HFF-Myc (cell line): Measurements from ENCODE around the gene DKK1.

ENCODE experiments used
- DNase-seq: peaks from one replicate; pipeline ENCODE4 v3.0.0-alpha.2; 2011; ENCODE audit warnings: low read depth; ENCODE audit errors: extremely low read depth
- H3K4me3 ChIP-seq: replicated peaks from 2 replicates; pipeline ENCODE4 v1.5.1; 2011; ENCODE audit warnings: low read depth, mild to moderate bottlenecking, control low read depth, low read length
- TF ChIP-seq, protein P1 (sequence below): IDR thresholded peaks from 2 replicates; pipeline ENCODE4 v1.5.1; 2012; ENCODE audit warnings: mild to moderate bottlenecking, low read depth, low read length, control low read depth; ENCODE audit errors: missing control alignments

Gene DKK1

DNA sequence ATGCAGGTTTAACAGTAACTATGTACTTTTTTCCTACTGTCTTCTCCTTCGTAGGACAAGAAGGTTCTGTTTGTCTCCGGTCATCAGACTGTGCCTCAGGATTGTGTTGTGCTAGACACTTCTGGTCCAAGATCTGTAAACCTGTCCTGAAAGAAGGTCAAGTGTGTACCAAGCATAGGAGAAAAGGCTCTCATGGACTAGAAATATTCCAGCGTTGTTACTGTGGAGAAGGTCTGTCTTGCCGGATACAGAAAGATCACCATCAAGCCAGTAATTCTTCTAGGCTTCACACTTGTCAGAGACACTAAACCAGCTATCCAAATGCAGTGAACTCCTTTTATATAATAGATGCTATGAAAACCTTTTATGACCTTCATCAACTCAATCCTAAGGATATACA is 2.4 kb downstream of the DKK1 start:
- peak overlapping the region; percentile 77 for H3K4me3 ChIP-seq
- DNase-seq: no peak
- TF ChIP-seq, protein P1, sequence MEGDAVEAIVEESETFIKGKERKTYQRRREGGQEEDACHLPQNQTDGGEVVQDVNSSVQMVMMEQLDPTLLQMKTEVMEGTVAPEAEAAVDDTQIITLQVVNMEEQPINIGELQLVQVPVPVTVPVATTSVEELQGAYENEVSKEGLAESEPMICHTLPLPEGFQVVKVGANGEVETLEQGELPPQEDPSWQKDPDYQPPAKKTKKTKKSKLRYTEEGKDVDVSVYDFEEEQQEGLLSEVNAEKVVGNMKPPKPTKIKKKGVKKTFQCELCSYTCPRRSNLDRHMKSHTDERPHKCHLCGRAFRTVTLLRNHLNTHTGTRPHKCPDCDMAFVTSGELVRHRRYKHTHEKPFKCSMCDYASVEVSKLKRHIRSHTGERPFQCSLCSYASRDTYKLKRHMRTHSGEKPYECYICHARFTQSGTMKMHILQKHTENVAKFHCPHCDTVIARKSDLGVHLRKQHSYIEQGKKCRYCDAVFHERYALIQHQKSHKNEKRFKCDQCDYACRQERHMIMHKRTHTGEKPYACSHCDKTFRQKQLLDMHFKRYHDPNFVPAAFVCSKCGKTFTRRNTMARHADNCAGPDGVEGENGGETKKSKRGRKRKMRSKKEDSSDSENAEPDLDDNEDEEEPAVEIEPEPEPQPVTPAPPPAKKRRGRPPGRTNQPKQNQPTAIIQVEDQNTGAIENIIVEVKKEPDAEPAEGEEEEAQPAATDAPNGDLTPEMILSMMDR: no peak

DNA sequence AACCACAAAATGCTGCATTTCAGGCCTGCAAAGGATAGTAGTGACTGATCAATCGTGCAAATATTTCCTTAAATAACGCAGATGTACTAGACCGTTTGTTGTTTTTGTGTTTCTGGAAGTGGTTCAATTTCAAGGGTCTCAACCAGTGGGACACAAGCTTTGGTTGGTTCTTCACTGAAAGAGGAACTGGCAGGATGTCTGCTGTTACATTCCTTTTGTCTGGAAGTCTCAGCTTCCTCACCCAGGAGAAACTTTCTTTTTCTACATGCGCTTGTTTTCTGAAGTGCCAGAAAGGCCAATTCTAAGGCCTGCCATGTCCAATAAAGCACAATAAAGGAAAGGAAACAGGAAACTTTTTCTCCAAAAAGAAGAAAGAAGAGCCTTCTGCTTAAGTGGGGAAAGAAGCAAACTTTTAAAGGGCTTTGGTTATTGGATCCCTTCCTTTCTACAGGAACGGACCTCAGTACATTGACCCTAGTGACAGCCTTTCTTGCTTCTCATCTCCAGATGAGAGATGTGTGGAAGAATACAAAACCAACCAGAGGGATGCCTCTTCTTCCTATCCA is 4.1 kb downstream of the DKK1 start:
- TF ChIP-seq, protein P1: no peak
- H3K4me3 ChIP-seq: 0 out of 2 replicates have a peak overlapping the region, but pooled peaks have one; percentile 6

DNA sequence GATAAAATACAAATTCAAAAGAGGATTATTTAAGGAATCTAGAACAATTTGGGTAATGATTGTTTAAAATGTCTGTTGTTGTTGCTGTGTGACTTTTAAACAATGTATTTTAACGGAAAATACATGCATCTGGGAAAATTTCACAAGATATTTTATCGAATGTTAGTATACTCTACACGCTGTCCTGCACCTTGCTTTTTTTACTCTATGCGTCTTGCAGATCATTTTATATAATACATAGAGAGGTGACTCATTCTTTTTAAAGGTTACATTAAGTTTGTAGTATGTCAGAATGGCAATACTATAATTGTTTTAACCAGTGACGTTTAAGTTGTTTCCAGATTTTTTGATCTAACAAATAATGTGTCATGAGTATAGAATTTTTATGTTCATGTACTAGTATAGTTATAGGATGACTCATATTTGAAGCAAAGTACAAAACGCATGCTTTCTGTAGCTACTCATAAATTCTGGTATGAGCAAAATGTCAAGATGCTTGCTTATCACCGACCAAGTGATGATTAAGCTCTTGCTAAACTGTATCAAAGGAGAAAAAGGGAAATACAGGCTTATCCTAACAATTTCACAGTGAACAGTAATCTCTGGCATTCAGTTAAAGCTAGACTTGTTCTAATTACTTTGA is 4.9 kb downstream of the DKK1 start:
- no peak overlapping the region for H3K4me3 ChIP-seq
- peak; percentile 90 for DNase-seq
- TF ChIP-seq, protein P1: no peak

More for the DNA sequence above, 4.1 kb downstream of the DKK1 start:
- DNase-seq: no peak

DNA sequence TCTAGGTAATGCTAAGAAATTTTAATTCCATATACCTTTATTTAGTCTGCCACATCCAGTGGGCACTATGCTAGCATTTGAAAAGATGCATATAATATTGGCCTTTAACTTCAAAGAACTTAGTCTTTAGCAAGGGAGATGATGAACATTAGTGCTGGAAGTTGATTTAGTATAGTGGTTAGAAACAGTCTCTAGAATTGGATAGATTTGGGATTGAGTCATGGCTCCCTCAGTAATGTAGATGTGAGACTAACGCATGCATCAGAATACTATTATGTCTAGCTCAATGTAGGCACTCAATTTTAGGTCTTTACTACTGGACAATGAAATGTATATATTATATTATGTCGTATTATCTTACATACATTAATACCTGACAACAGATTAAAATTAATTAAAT is 5.8 kb downstream of the DKK1 start:
- TF ChIP-seq, protein P1: no peak
- no peak overlapping the region for H3K4me3 ChIP-seq
- no peak for DNase-seq

DNA sequence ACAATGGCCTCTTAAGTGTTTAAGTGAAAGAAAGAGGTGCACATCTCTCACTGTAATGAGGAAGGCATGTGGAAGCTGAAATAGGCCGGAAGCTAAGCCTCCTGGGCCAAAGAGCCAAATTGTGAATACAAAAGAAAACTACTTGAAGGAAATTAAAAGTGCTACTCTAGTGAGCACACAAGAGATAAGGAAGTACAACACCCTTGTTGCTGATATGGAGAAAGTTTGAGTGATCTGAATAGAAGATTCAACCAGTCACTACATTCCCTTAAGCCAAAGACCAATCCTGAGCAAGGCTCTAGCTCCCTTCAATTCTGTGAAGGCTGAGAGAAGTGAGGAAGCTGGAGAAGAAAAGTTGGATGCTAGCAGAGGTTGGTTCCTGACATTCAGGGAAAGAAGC is 8.2 kb downstream of the DKK1 start:
- H3K4me3 ChIP-seq: no peak overlapping the region
- DNase-seq: no peak
- TF ChIP-seq, protein P1: no peak

DNA sequence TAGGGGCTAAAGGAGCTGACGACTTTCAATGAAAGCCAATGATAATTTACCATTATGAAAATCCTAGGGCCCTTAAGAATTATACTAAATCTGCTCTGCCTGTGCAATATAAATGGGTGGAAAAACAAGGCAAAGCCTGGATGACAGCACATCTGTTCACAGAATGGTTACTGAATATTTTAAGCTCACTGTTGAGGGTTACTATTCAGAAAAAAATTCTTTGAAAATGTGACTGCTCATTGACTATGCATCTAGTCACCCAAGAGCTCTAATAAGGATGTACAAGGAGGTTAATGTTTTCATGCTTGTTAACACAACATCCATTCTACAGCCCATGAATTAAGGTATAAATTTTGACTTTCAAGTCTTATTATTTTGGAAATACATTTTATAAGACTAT is 8.9 kb downstream of the DKK1 start:
- H3K4me3 ChIP-seq: no peak overlapping the region
- TF ChIP-seq, protein P1: no peak

More for the DNA sequence above, 8.9 kb downstream of the DKK1 start:
- DNase-seq: no peak
